Erythroblast (primary cell): Measurements from ENCODE around the gene TSPAN10.

Experiments used
- GATA1 ChIP-seq: IDR thresholded peaks from 2 replicates; pipeline ENCODE4 v1.6.1; 2011; ENCODE audit warnings: low read depth, mild to moderate bottlenecking, control low read depth, low read length, moderate library complexity
- POLR2A ChIP-seq: IDR thresholded peaks from 2 replicates; pipeline ENCODE4 v1.6.1; 2011; ENCODE audit warnings: mild to moderate bottlenecking, low read length

DNA sequence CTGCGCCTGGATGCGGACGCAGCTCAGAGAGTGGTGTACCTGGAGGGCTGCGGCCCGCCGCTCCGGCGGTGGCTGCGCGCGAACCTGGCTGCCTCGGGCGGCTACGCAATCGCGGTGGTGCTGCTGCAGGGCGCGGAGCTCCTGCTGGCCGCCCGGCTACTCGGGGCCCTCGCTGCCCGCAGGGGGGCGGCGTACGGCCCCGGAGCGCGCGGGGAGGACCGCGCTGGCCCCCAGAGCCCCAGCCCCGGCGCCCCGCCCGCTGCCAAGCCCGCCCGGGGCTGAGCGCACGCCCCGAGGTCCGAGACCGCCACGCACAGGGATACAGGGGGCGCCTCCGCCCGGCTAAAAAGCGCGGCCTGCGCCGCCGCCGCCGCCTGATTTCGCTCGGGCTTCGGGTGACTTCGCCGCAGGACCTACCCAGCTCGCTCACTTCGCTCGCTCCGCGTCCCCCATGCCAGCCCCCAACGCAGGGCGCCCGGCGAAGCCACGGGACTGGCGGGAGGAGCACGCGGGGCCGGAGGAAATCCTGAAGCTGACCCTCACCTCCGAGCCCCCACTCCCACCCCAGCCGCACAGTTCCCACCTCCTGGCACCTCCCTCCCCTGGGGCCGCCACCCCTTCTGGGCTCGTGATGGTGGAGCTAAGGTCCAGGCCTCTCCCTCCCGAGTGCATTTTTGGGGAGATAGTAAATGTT is 11.2 kb downstream of the TSPAN10 start:
- TF ChIP-seq POLR2A (no peak), GATA1 (no peak)
